H9 (cell line): ENCODE data around the gene OGDH. TPM values are rescaled to one million over a fixed set of nuclear protein-coding genes. Genes with fewer than 3 reads are reported as not detected.

ENCODE experiments used
- DNase-seq: peaks from one replicate; pipeline ENCODE4 v3.0.0-alpha.2; 2017
- H2AFZ ChIP-seq: one replicate; pipeline ENCODE4 v1.6.1; 2013; ENCODE audit warnings: mild to moderate bottlenecking, low read length, control low read depth, moderate library complexity
- H2AK5ac ChIP-seq: 2 replicates; pipeline ENCODE4 v1.6.1; 2013; ENCODE audit warnings: low read length, control low read depth, mixed read lengths; ENCODE audit not compliant: insufficient read length
- H2BK120ac ChIP-seq: one replicate; pipeline ENCODE4 v1.6.1; 2013; ENCODE audit warnings: low read depth, mild to moderate bottlenecking, low read length, control low read depth, inconsistent platforms; ENCODE audit not compliant: poor library complexity, severe bottlenecking
- H2BK12ac ChIP-seq: 2 replicates; pipeline ENCODE4 v1.6.1; 2013; ENCODE audit warnings: low read length, control low read depth, mixed read lengths, low read depth; ENCODE audit not compliant: insufficient read length
- H2BK15ac ChIP-seq: 2 replicates; pipeline ENCODE4 v1.6.1; 2013; ENCODE audit warnings: low read depth, low read length, control low read depth
- H2BK20ac ChIP-seq: one replicate; pipeline ENCODE4 v1.6.1; 2013; ENCODE audit warnings: low read depth, mild to moderate bottlenecking, low read length, control low read depth, inconsistent platforms; ENCODE audit not compliant: poor library complexity, severe bottlenecking
- H2BK5ac ChIP-seq: 2 replicates; pipeline ENCODE4 v1.6.1; 2013; ENCODE audit warnings: low read length, control low read depth, mixed read lengths; ENCODE audit not compliant: insufficient read length
- H3K14ac ChIP-seq: 2 replicates; pipeline ENCODE4 v1.6.1; 2013; ENCODE audit warnings: low read length, control low read depth; ENCODE audit not compliant: insufficient read depth
- H3K18ac ChIP-seq: 2 replicates; pipeline ENCODE4 v1.6.1; 2013; ENCODE audit warnings: low read depth, mild to moderate bottlenecking, mixed read lengths, low read length, control low read depth; ENCODE audit not compliant: insufficient read length
- H3K23ac ChIP-seq: 2 replicates; pipeline ENCODE4 v1.6.1; 2013; ENCODE audit warnings: low read length, control low read depth, mixed read lengths, low read depth; ENCODE audit not compliant: insufficient read length
- H3K23me2 ChIP-seq: 2 replicates; pipeline ENCODE4 v1.6.1; 2013; ENCODE audit warnings: low read depth, mild to moderate bottlenecking, mixed read lengths, low read length, control low read depth; ENCODE audit not compliant: insufficient read length, poor library complexity, severe bottlenecking
- H3K27ac ChIP-seq: 2 replicates; pipeline ENCODE4 v1.5.1; 2013; ENCODE audit warnings: low read length, control low read depth, mixed read lengths, low read depth; ENCODE audit not compliant: insufficient read length
- H3K27me3 ChIP-seq: 2 replicates; pipeline ENCODE4 v1.6.1; 2013; ENCODE audit warnings: low read length, control low read depth, inconsistent platforms; ENCODE audit not compliant: insufficient read depth
- H3K4ac ChIP-seq: 2 replicates; pipeline ENCODE4 v1.6.1; 2013; ENCODE audit warnings: low read depth, mild to moderate bottlenecking, control low read depth, inconsistent platforms, low read length, moderate library complexity
- H3K4me1 ChIP-seq: 2 replicates; pipeline ENCODE4 v1.6.1; 2013; ENCODE audit warnings: low read length, control low read depth, inconsistent platforms; ENCODE audit not compliant: insufficient read depth
- H3K4me2 ChIP-seq: 2 replicates; pipeline ENCODE4 v1.6.1; 2013; ENCODE audit warnings: low read length, control low read depth, mixed read lengths; ENCODE audit not compliant: insufficient read length, insufficient read depth
- H3K56ac ChIP-seq: 2 replicates; pipeline ENCODE4 v1.6.1; 2013; ENCODE audit warnings: low read depth, mild to moderate bottlenecking, mixed read lengths, low read length, control low read depth; ENCODE audit not compliant: insufficient read length
- H3K79me1 ChIP-seq: 2 replicates; pipeline ENCODE4 v1.6.1; 2013; ENCODE audit warnings: low read depth, mild to moderate bottlenecking, moderate library complexity, low read length, control low read depth, inconsistent platforms; ENCODE audit not compliant: insufficient read depth, poor library complexity, severe bottlenecking
- H3K79me2 ChIP-seq: 2 replicates; pipeline ENCODE4 v1.6.1; 2013; ENCODE audit warnings: low read length, control low read depth, inconsistent platforms; ENCODE audit not compliant: insufficient read depth
- H3K9ac ChIP-seq: 2 replicates; pipeline ENCODE4 v1.6.1; 2013; ENCODE audit warnings: low read length, control low read depth, mixed read lengths; ENCODE audit not compliant: insufficient read length; ENCODE audit errors: extremely low read depth
- H3K9me3 ChIP-seq: one replicate; pipeline ENCODE4 v1.6.1; 2013; ENCODE audit warnings: low read depth, low read length, inconsistent platforms; ENCODE audit not compliant: control insufficient read depth
- H3T11ph ChIP-seq: one replicate; pipeline ENCODE4 v1.6.1; 2013; ENCODE audit warnings: mild to moderate bottlenecking, low read length, control low read depth, inconsistent platforms
- H4K20me1 ChIP-seq: one replicate; pipeline ENCODE4 v1.6.1; 2013; ENCODE audit not compliant: control insufficient read depth, insufficient read length, insufficient read depth
- H4K5ac ChIP-seq: 2 replicates; pipeline ENCODE4 v1.6.1; 2013; ENCODE audit warnings: low read depth, mild to moderate bottlenecking, mixed read lengths, low read length, control low read depth; ENCODE audit not compliant: insufficient read length
- H4K8ac ChIP-seq: replicated peaks from 2 replicates; pipeline ENCODE4 v1.6.1; 2013; ENCODE audit warnings: low read length, control low read depth, mixed read lengths, low read depth; ENCODE audit not compliant: insufficient read length
- H4K91ac ChIP-seq: 2 replicates; pipeline ENCODE4 v1.6.1; 2013; ENCODE audit warnings: low read depth, mild to moderate bottlenecking, moderate library complexity, mixed read lengths, low read length, control low read depth; ENCODE audit not compliant: insufficient read length
- H3K27ac Mint-ChIP-seq, 3 experiments: 2 replicates in 2 of 3; 3 replicates in 1 of 3; pipeline ENCODE4 v1.8.0; 2020 to 2021; ENCODE audit warnings: mixed read lengths in 3 of 3, mild to moderate bottlenecking in 1 of 3, moderate library complexity in 1 of 3
- H3K27me3 Mint-ChIP-seq: 2 replicates; pipeline ENCODE4 v1.8.0; 2021; ENCODE audit warnings: low read depth, mild to moderate bottlenecking, moderate library complexity, mixed read lengths
- H3K36me3 Mint-ChIP-seq, 3 experiments: 2 replicates in 2 of 3; 3 replicates in 1 of 3; pipeline ENCODE4 v1.8.0; 2020 to 2021; ENCODE audit warnings: low read depth in 3 of 3, mixed read lengths in 3 of 3; ENCODE audit not compliant: insufficient read depth in 1 of 3
- H3K4me1 Mint-ChIP-seq, 2 experiments: 2 replicates each; pipeline ENCODE4 v1.8.0; 2020; ENCODE audit warnings: mixed read lengths in 2 of 2
- H3K4me3 Mint-ChIP-seq, 2 experiments: 2 replicates in 1 of 2; 3 replicates in 1 of 2; pipeline ENCODE4 v1.8.0; 2020 to 2021; ENCODE audit warnings: mild to moderate bottlenecking in 2 of 2, mixed read lengths in 2 of 2, moderate library complexity in 1 of 2
- H3K9me3 Mint-ChIP-seq, 2 experiments: 2 replicates in 1 of 2; 3 replicates in 1 of 2; pipeline ENCODE4 v1.8.0; 2020; ENCODE audit warnings: mild to moderate bottlenecking in 2 of 2, mixed read lengths in 2 of 2, moderate library complexity in 1 of 2
- CTCF ChIP-seq: fragments of 200-600 bp; sonication (generic); conservative IDR thresholded peaks from 3 replicates; pipeline ENCODE4 v1.8.0; 2021; ENCODE audit warnings: antibody characterized with exemption, mild to moderate bottlenecking
- WGBS: extraction: QIAGEN DNeasy Blood & Tissue Kit; methylation state at CpG from one replicate; pipeline ENCODE4 v1.1.7; 2013; ENCODE audit warnings: missing lambda C conversion rate, low lambda C conversion rate, mixed read lengths; ENCODE audit not compliant: insufficient read length; ENCODE audit errors: extremely low coverage; 5-methylcytosine and 5-hydroxymethylcytosine counted together
- total RNA-seq: library from RNA; stranded (reverse); gene quantifications from 2 replicates; pipeline ENCODE4 v1.2.1, GENCODE V29; 2021

Gene OGDH
- total RNA-seq, 1 experiment from 2014 or later = 77.3 TPM

DNA sequence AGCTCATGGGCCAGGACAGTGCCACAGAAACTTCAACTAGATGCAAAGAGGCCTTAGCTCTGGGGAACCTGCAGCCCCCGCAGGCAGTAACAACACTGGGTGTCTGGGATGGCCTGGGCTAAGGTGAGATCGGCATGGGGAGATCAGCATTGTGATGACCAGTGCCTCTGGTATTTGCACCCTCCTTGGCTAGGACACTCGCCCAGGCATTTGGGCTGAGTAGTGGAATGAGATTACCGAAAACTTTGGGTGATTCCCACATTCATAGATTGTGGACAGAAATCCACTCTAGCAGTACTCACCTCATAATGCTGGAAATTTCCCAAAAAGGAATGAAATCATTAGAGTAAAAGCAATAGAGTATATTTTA is 71.7 kb downstream of the OGDH start:
- Histone ChIP-seq H4K8ac (no peak overlapping the region), H2AK5ac (no peak overlapping the region), H3K23ac (no peak overlapping the region), H3K27ac (no peak overlapping the region), H3K9ac (peak overlapping the region; percentile 13), H2BK120ac (no peak overlapping the region), H3K14ac (no peak overlapping the region), H4K91ac (no peak overlapping the region), H2BK12ac (no peak overlapping the region), H2BK20ac (no peak overlapping the region), H2BK15ac (no peak overlapping the region), H3K56ac (no peak overlapping the region), H3K18ac (no peak overlapping the region), H3K27me3 (no peaks in the 10 kb centered on the region), H4K5ac (no peak overlapping the region), H3K4ac (no peak overlapping the region), H4K20me1 (no peaks in the 10 kb centered on the region), H3K79me2 (no peaks in the 10 kb centered on the region), H2AFZ (no peak overlapping the region), H3K4me2 (no peak overlapping the region), H3K23me2 (no peaks in the 10 kb centered on the region), H3K9me3 (no peaks in the 10 kb centered on the region), H3K79me1 (no peaks in the 10 kb centered on the region), H3T11ph (no peak overlapping the region), H3K4me1 (no peaks in the 10 kb centered on the region), H2BK5ac (no peak overlapping the region)
- TF ChIP-seq CTCF = no peak
- DNase-seq = no peak
- Mint-ChIP-seq H3K36me3 (peaks cover 15 to 54% (median 25%) of the 10 kb centered on the region in 3 experiments), H3K27ac (peak overlapping the region in 1 of 3 experiments; percentile 34; a peak in 1 of 7 replicates), H3K4me1 (no peaks in the 10 kb centered on the region), H3K4me3 (no peak overlapping the region), H3K27me3 (no peaks in the 10 kb centered on the region), H3K9me3 (no peaks in the 10 kb centered on the region)
- no CpG with 5 or more reads among the region's 4 CpGs for WGBS
